K562 (cell line): ENCODE data around the gene SLC4A9.

Experiments used
- ARID1B ChIP-seq: fragments of 450-650 bp; IDR thresholded peaks from 2 replicates; pipeline ENCODE4 v1.6.1; 2016; ENCODE audit warnings: antibody characterized with exemption, mild to moderate bottlenecking, inconsistent platforms
- CHD2 ChIP-seq: IDR thresholded peaks from 2 replicates; pipeline ENCODE4 v1.6.1; 2011; ENCODE audit warnings: low read depth, low read length
- CHD4 ChIP-seq: fragments of 200-600 bp; sonication (generic); IDR thresholded peaks from 3 replicates; pipeline ENCODE4 v1.6.1; 2012; ENCODE audit warnings: low read depth, mild to moderate bottlenecking, mixed read lengths, low read length, inconsistent platforms; ENCODE audit not compliant: insufficient read depth, insufficient replicate concordance, poor library complexity, severe bottlenecking
- FOXJ2 ChIP-seq: fragments of 200-800 bp; sonication (Bioruptor generic); IDR thresholded peaks from 2 replicates; pipeline ENCODE4 v1.6.1; 2016; ENCODE audit warnings: missing genetic modification characterization, missing compliant biosample characterization
- FOXJ3 ChIP-seq: sonication (generic); formaldehyde crosslinking; IDR thresholded peaks from 2 replicates; pipeline ENCODE4 v1.4.0; 2020; ENCODE audit warnings: mild to moderate bottlenecking, missing genetic modification reagents
- IRF2 ChIP-seq: sonication (generic); formaldehyde crosslinking; IDR thresholded peaks from 2 replicates; pipeline ENCODE4 v1.8.1; 2022; ENCODE audit warnings: mild to moderate bottlenecking, missing genetic modification reagents
- MAFF ChIP-seq: IDR thresholded peaks from 2 replicates; pipeline ENCODE4 v1.6.1; 2012; ENCODE audit warnings: low read length, improper control_type of control experiment
- NCOR1 ChIP-seq: fragments of 450-650 bp; IDR thresholded peaks from 2 replicates; pipeline ENCODE4 v1.6.1; 2016; ENCODE audit warnings: mild to moderate bottlenecking, moderate library complexity
- POLR2A ChIP-seq: fragments of 450-650 bp; conservative IDR thresholded peaks from 2 replicates; pipeline ENCODE4 v1.6.1; 2016
- SMC3 ChIP-seq: conservative IDR thresholded peaks from 2 replicates; pipeline ENCODE4 v1.6.1; 2011; ENCODE audit warnings: low read depth, low read length, improper control_type of control experiment; ENCODE audit not compliant: insufficient read depth
- TF ChIP-seq, protein P1 (sequence below): sonication (generic); formaldehyde crosslinking; IDR thresholded peaks from 2 replicates; pipeline ENCODE4 v1.9.0; 2022; ENCODE audit warnings: mild to moderate bottlenecking, missing genetic modification reagents
- TF ChIP-seq, protein P2 (sequence below), 3 experiments: IDR thresholded peaks in 2 of 3; conservative IDR thresholded peaks in 1 of 3; 2 replicates each; pipeline ENCODE4 v1.5.1; 2011 to 2012; ENCODE audit warnings: low read length in 3 of 3, mild to moderate bottlenecking in 3 of 3, control low read depth in 2 of 3, improper control_type of control experiment in 1 of 3, inconsistent platforms in 1 of 3, low read depth in 1 of 3, mixed read lengths in 1 of 3, moderate library complexity in 1 of 3; ENCODE audit not compliant: insufficient read depth in 2 of 3

DNA sequence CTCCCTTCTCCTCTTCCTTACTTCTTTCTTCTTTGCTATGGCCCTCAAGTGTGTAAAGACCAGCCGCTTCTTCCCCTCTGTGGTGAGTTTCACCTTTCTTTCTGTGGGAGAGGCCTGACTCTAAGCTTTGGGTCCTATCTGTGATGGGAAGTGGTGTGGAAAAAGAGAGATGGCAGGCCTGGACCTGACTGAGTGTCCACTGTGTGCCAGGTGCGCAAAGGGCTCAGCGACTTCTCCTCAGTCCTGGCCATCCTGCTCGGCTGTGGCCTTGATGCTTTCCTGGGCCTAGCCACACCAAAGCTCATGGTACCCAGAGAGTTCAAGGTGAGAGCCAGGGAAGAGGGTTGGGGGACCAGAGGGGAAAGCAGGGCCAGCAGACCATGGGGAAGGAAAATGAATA, 5.9 kb downstream of the SLC4A9 start:
- TF ChIP-seq, protein P1, sequence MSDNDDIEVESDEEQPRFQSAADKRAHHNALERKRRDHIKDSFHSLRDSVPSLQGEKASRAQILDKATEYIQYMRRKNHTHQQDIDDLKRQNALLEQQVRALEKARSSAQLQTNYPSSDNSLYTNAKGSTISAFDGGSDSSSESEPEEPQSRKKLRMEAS (CRISPR knock-in tag): no peak
- TF ChIP-seq IRF2 (CRISPR knock-in tag) (no peak), FOXJ3 (no peak), MAFF (no peak), SMC3 (no peak), POLR2A (no peak), CHD2 (no peak), CHD4 (no peak), FOXJ2 (tag) (no peak), ARID1B (no peak), NCOR1 (no peak)
- TF ChIP-seq, protein P2, sequence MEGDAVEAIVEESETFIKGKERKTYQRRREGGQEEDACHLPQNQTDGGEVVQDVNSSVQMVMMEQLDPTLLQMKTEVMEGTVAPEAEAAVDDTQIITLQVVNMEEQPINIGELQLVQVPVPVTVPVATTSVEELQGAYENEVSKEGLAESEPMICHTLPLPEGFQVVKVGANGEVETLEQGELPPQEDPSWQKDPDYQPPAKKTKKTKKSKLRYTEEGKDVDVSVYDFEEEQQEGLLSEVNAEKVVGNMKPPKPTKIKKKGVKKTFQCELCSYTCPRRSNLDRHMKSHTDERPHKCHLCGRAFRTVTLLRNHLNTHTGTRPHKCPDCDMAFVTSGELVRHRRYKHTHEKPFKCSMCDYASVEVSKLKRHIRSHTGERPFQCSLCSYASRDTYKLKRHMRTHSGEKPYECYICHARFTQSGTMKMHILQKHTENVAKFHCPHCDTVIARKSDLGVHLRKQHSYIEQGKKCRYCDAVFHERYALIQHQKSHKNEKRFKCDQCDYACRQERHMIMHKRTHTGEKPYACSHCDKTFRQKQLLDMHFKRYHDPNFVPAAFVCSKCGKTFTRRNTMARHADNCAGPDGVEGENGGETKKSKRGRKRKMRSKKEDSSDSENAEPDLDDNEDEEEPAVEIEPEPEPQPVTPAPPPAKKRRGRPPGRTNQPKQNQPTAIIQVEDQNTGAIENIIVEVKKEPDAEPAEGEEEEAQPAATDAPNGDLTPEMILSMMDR (IDR thresholded peaks at IDR 0.05 in 2 of 3, conservative IDR thresholded peaks at IDR 0.05 in 1 of 3; ENCODE audit: insufficient read depth in 2 of 3, low read depth in 1 of 3, low read length in 3 of 3): no peak
